ENCODE data around the gene TIMP4. TPM values are rescaled to one million over a fixed set of nuclear protein-coding genes. Genes with fewer than 3 reads are reported as not detected.

The TIMP4 gene
- total RNA-seq, 1 experiment from 2014 or later, result 8.4 TPM

DNA sequence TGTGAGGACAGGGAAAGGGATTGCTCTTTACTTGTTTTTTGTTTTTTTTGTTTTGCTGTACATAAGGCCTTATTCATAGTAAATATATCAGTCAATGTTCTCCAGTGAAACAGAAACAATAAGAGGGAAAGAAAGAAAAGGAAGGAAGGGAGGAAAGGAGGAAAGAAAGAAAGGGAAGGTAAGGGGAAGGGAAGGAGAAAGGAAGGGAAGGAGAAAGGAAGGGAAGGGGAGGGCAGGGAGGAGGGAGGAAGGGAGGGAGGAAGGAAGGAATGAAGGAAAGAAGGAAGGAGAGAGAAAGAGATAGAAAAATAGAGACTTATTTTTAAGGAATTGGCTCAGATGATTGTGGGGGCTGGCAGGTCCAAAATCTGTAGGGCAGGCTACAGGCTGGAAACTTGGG is 37.2 kb downstream of the TIMP4 start:
- Histone ChIP-seq H3K79me1 (ENCODE audit: insufficient read depth, low read depth, low read length, poor library complexity, severe bottlenecking) (no peaks in the 10 kb centered on the region), H3T11ph (ENCODE audit: low read length) (no peak overlapping the region), H2BK15ac (ENCODE audit: low read depth, low read length) (no peak overlapping the region), H4K91ac (ENCODE audit: insufficient read length, low read depth, low read length) (no peak overlapping the region), H4K8ac (replicated peaks; ENCODE audit: insufficient read length, low read depth, low read length) (no peak overlapping the region), H2BK12ac (ENCODE audit: insufficient read length, low read depth, low read length) (no peak overlapping the region), H3K23ac (ENCODE audit: insufficient read length, low read depth, low read length) (no peak overlapping the region), H3K9ac (ENCODE audit: extremely low read depth, insufficient read length, low read length) (no peak overlapping the region), H3K4me2 (ENCODE audit: insufficient read depth, insufficient read length, low read length) (no peak overlapping the region), H3K4ac (ENCODE audit: low read depth, low read length) (no peak overlapping the region), H2BK20ac (ENCODE audit: low read depth, low read length, poor library complexity, severe bottlenecking) (no peak overlapping the region), H3K4me1 (ENCODE audit: insufficient read depth, low read length) (no peaks in the 10 kb centered on the region), H3K23me2 (ENCODE audit: insufficient read length, low read depth, low read length, poor library complexity, severe bottlenecking) (no peaks in the 10 kb centered on the region), H3K27me3 (ENCODE audit: insufficient read depth, low read length) (no peaks in the 10 kb centered on the region), H2AFZ (ENCODE audit: low read length) (no peak overlapping the region), H3K79me2 (ENCODE audit: insufficient read depth, low read length) (no peaks in the 10 kb centered on the region), H3K27ac (ENCODE audit: insufficient read length, low read depth, low read length) (no peak overlapping the region), H3K9me3 (ENCODE audit: control insufficient read depth, low read depth, low read length) (no peaks in the 10 kb centered on the region), H3K18ac (ENCODE audit: insufficient read length, low read depth, low read length) (no peak overlapping the region), H3K14ac (ENCODE audit: insufficient read depth, low read length) (no peak overlapping the region), H4K20me1 (ENCODE audit: control insufficient read depth, insufficient read depth, insufficient read length) (no peaks in the 10 kb centered on the region), H2BK120ac (ENCODE audit: low read depth, low read length, poor library complexity, severe bottlenecking) (no peak overlapping the region), H2BK5ac (ENCODE audit: insufficient read length, low read length) (no peak overlapping the region), H4K5ac (ENCODE audit: insufficient read length, low read depth, low read length) (no peak overlapping the region), H3K56ac (ENCODE audit: insufficient read length, low read depth, low read length) (no peak overlapping the region), H2AK5ac (ENCODE audit: insufficient read length, low read length) (no peak overlapping the region)
- Mint-ChIP-seq H3K27me3 (ENCODE audit: low read depth) (peaks cover 2% of the 10 kb centered on the region; the same call in 1 of the 2 replicates), H3K9me3 (no peaks in the 10 kb centered on the region), H3K4me1 (no peaks in the 10 kb centered on the region), H3K36me3 (ENCODE audit: insufficient read depth in 1 of 3, low read depth in 3 of 3) (no peaks in the 10 kb centered on the region), H3K27ac (no peak overlapping the region), H3K4me3 (no peak overlapping the region)
- no peak for DNase-seq
- TF ChIP-seq, protein P1, sequence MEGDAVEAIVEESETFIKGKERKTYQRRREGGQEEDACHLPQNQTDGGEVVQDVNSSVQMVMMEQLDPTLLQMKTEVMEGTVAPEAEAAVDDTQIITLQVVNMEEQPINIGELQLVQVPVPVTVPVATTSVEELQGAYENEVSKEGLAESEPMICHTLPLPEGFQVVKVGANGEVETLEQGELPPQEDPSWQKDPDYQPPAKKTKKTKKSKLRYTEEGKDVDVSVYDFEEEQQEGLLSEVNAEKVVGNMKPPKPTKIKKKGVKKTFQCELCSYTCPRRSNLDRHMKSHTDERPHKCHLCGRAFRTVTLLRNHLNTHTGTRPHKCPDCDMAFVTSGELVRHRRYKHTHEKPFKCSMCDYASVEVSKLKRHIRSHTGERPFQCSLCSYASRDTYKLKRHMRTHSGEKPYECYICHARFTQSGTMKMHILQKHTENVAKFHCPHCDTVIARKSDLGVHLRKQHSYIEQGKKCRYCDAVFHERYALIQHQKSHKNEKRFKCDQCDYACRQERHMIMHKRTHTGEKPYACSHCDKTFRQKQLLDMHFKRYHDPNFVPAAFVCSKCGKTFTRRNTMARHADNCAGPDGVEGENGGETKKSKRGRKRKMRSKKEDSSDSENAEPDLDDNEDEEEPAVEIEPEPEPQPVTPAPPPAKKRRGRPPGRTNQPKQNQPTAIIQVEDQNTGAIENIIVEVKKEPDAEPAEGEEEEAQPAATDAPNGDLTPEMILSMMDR (conservative IDR thresholded peaks at IDR 0.05), result no peak
